ENCODE data around the gene RNF212.
"Not testable (repeated sequence)": the region's sequence is repeated elsewhere in the genome, so short reads cannot be mapped to it uniquely, and the experiment has no call there.

RNF212 gene

GRCh38 chr4:1055721-1056590, 57.4 kb downstream of the RNF212 start:
- TF ChIP-seq, protein P1, sequence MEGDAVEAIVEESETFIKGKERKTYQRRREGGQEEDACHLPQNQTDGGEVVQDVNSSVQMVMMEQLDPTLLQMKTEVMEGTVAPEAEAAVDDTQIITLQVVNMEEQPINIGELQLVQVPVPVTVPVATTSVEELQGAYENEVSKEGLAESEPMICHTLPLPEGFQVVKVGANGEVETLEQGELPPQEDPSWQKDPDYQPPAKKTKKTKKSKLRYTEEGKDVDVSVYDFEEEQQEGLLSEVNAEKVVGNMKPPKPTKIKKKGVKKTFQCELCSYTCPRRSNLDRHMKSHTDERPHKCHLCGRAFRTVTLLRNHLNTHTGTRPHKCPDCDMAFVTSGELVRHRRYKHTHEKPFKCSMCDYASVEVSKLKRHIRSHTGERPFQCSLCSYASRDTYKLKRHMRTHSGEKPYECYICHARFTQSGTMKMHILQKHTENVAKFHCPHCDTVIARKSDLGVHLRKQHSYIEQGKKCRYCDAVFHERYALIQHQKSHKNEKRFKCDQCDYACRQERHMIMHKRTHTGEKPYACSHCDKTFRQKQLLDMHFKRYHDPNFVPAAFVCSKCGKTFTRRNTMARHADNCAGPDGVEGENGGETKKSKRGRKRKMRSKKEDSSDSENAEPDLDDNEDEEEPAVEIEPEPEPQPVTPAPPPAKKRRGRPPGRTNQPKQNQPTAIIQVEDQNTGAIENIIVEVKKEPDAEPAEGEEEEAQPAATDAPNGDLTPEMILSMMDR (IDR thresholded peaks at IDR 0.05; ENCODE audit: insufficient read depth, low read depth, low read length, missing control alignments): no peak
- peak; percentile 47 for DNase-seq (ENCODE audit: low read depth)
- no peak overlapping the region for H3K4me3 ChIP-seq (ENCODE audit: low read depth, low read length)

GRCh38 chr4:1055243-1055701, 58.1 kb downstream of the RNF212 start:
- DNase-seq (ENCODE audit: low read depth); H3K4me3 ChIP-seq (ENCODE audit: low read depth, low read length): not testable (repeated sequence)

GRCh38 chr4:1054696-1055242, 58.6 kb downstream of the RNF212 start:
- H3K4me3 ChIP-seq (ENCODE audit: low read depth, low read length); DNase-seq (ENCODE audit: low read depth): not testable (repeated sequence)

DNA sequence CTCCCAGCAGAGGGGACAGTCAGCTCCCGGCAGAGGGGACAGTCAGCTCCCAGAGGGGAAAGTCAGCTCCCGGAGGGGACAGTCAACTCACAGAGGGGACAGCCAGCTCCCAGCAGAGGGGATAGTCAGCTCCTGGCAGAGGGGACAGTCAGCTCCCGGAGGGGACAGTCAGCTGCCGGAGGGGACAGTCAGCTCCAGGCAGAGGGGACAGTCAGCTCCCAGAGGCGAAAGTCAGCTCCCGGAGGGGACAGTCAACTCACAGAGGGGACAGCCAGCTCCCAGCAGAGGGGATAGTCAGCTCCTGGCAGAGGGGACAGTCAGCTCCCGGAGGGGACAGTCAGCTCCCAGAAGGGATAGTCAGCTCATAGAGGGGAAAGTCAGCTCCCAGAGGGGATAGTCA, 59.5 kb downstream of the RNF212 start:
- not testable (repeated sequence) for H3K4me3 ChIP-seq (ENCODE audit: low read depth, low read length)

GRCh38 chr4:1053080-1053661, 60.2 kb downstream of the RNF212 start:
- DNase-seq (ENCODE audit: low read depth): no peak
- H3K4me3 ChIP-seq (ENCODE audit: low read depth, low read length): no peak overlapping the region
- TF ChIP-seq, protein P1 (IDR thresholded peaks at IDR 0.05; ENCODE audit: insufficient read depth, low read depth, low read length, missing control alignments): no peak

More for the DNA sequence above, 59.5 kb downstream of the RNF212 start:
- not testable (repeated sequence) for DNase-seq (ENCODE audit: low read depth)

DNA sequence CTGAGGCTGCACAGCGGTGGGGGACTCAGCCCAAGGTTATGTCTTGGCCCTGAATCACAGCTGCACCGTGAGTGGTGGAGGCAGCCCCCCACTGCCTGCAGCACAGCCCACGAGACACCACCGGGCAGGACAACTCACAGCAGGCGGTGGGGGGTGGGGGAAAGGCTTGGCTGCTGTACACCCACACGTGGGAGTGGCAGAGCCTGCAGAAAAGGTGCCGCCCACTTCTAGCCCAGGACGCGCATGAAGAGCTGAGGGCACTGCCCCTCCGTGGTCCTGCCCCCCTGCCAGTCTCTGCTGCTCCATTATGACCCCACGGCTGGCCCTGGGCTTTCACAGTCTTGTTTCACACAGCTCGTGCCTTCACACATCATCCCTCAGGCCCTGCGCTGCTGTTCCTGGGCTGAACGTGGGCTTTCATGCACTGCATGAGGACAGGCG, 61.1 kb downstream of the RNF212 start:
- TF ChIP-seq, protein P1 (IDR thresholded peaks at IDR 0.05; ENCODE audit: insufficient read depth, low read depth, low read length, missing control alignments): no peak
- H3K4me3 ChIP-seq (ENCODE audit: low read depth, low read length): no peak overlapping the region
- DNase-seq (ENCODE audit: low read depth): no peak

- TF ChIP-seq, protein P1 (IDR thresholded peaks at IDR 0.05; ENCODE audit: insufficient read depth, low read depth, low read length, missing control alignments): no peak
- no peak overlapping the region for H3K4me3 ChIP-seq (ENCODE audit: low read depth, low read length)
- no peak for DNase-seq (ENCODE audit: low read depth)
These were observed 61.9 kb downstream of the RNF212 start for GRCh38 chr4:1051472-1051871.

GRCh38 chr4:1050486-1051213, 62.7 kb downstream of the RNF212 start:
- no peak for DNase-seq (ENCODE audit: low read depth)
- TF ChIP-seq, protein P1 (IDR thresholded peaks at IDR 0.05; ENCODE audit: insufficient read depth, low read depth, low read length, missing control alignments): no peak
- no peak overlapping the region for H3K4me3 ChIP-seq (ENCODE audit: low read depth, low read length)
